PC-3 (cell line): ENCODE measurements around the gene MOCS2. TPM values are rescaled to one million over a fixed set of nuclear protein-coding genes. Genes with fewer than 3 reads are reported as not detected.

ENCODE experiments used
- ATAC-seq: fragments of 200-7000 bp; cut with Tn5 transposase; 2 replicates; pipeline ENCODE4 v1.9.1; 2020; ENCODE audit warnings: mild to moderate bottlenecking, moderate library complexity
- BruUV-seq: library from RNA; stranded (reverse); fragments of 400-500 nt; replicated peaks from 2 replicates; lab custom pipeline; 2021; lab: Mats Ljungman, UMichigan
- CTCF ChIA-PET: fragments of 300-600 bp; sonication (Branson Sonifier 250); formaldehyde crosslinking; loops from one replicate; lab custom pipeline; 2022; ENCODE audit warnings: antibody characterized with exemption; lab: Charles Lee
- POLR2A ChIA-PET: fragments of 300-600 bp; sonication (Branson Sonifier 250); formaldehyde crosslinking; loops from one replicate; lab custom pipeline; 2022; ENCODE audit warnings: antibody characterized with exemption; ENCODE audit not compliant: unreplicated experiment; lab: Charles Lee
- DNase-seq: peaks from one replicate; pipeline ENCODE4 v3.0.0-alpha.2; 2015
- H2AFZ ChIP-seq: fragments of 300-600 bp; sonication (generic); 2 replicates; pipeline ENCODE4 v1.6.0; 2016; ENCODE audit warnings: antibody characterized with exemption, low read length
- H3F3A ChIP-seq: fragments of 300-600 bp; sonication (generic); one replicate; pipeline ENCODE4 v1.6.0; 2017; ENCODE audit warnings: antibody characterized with exemption, low read length, control low read depth, mild to moderate bottlenecking; ENCODE audit not compliant: unreplicated experiment
- H3K27ac ChIP-seq: fragments of 300-600 bp; sonication (generic); 2 replicates; pipeline ENCODE4 v1.5.1; 2016; ENCODE audit warnings: mild to moderate bottlenecking, low read length
- H3K27me3 ChIP-seq: fragments of 300-600 bp; sonication (generic); 2 replicates; pipeline ENCODE4 v1.6.1; 2016; ENCODE audit warnings: low read length, mixed read lengths
- H3K36me3 ChIP-seq: fragments of 300-600 bp; sonication (generic); 2 replicates; pipeline ENCODE4 v1.6.1; 2016; ENCODE audit warnings: low read depth, mixed run types, low read length, mixed read lengths
- H3K4me1 ChIP-seq: fragments of 300-600 bp; sonication (generic); 2 replicates; pipeline ENCODE4 v1.5.1; 2016; ENCODE audit warnings: low read length; ENCODE audit not compliant: insufficient read depth
- H3K4me2 ChIP-seq: fragments of 300-600 bp; sonication (generic); 2 replicates; pipeline ENCODE4 v1.6.0; 2016; ENCODE audit warnings: low read length
- H3K4me3 ChIP-seq: fragments of 300-600 bp; sonication (generic); 2 replicates; pipeline ENCODE4 v1.5.1; 2016; ENCODE audit warnings: mild to moderate bottlenecking, low read length, mixed read lengths
- H3K79me2 ChIP-seq: fragments of 300-600 bp; sonication (generic); 2 replicates; pipeline ENCODE4 v1.6.1; 2017; ENCODE audit warnings: low read length, mixed read lengths
- H3K9ac ChIP-seq: fragments of 300-600 bp; sonication (generic); 2 replicates; pipeline ENCODE4 v1.6.0; 2016; ENCODE audit warnings: mild to moderate bottlenecking, low read length
- H3K9me2 ChIP-seq: fragments of 300-600 bp; sonication (generic); replicated peaks from 2 replicates; pipeline ENCODE4 v1.6.1; 2016; ENCODE audit warnings: mixed run types, low read length, mixed read lengths
- H3K9me3 ChIP-seq: fragments of 300-600 bp; sonication (generic); 2 replicates; pipeline ENCODE4 v1.6.1; 2016; ENCODE audit warnings: low read length, mixed read lengths
- H4K20me1 ChIP-seq: fragments of 300-600 bp; sonication (generic); 2 replicates; pipeline ENCODE4 v1.6.1; 2016; ENCODE audit warnings: low read length, mixed read lengths
- CTCF ChIP-seq: fragments of 300-600 bp; sonication (generic); conservative IDR thresholded peaks from 2 replicates; pipeline ENCODE4 v1.5.1; 2017; ENCODE audit warnings: antibody characterized with exemption, low read depth, mild to moderate bottlenecking, low read length
- EZH2 ChIP-seq: fragments of 300-600 bp; sonication (generic); IDR thresholded peaks from one replicate; pipeline ENCODE4 v1.6.1; 2017; ENCODE audit warnings: antibody characterized with exemption, mild to moderate bottlenecking, low read length; ENCODE audit not compliant: unreplicated experiment
- EZH2phosphoT487 ChIP-seq: fragments of 300-600 bp; sonication (generic); IDR thresholded peaks from 2 replicates; pipeline ENCODE4 v1.6.1; 2018; ENCODE audit warnings: mild to moderate bottlenecking, antibody characterized with exemption, low read length, borderline replicate concordance
- intact Hi-C: fragments of 100-400 bp; cut with micrococcal nuclease; formaldehyde crosslinking; loops from 2 replicates; pipeline ENCODE4 v1.9.0; 2023
- total RNA-seq: library from RNA; depleted of rRNA; stranded (reverse); fragments of >200 nt; gene quantifications from 2 replicates; pipeline ENCODE4 v1.2.3, GENCODE V29; 2014

MOCS2 gene
- total RNA-seq, 1 experiment from 2014 or later = 26.5 TPM

- BruUV-seq = no TSS peak
- ChIA-PET POLR2A (no interaction called here), CTCF (no interaction called here)
- intact Hi-C loops = no loop called here
- Histone ChIP-seq H3K4me2 (no peak overlapping the region), H2AFZ (no peak overlapping the region), H3K4me1 (no peaks in the 10 kb centered on the region), H3F3A (peaks cover 4% of the 10 kb centered on the region), H4K20me1 (no peaks in the 10 kb centered on the region), H3K36me3 (peaks cover 95% of the 10 kb centered on the region), H3K79me2 (no peaks in the 10 kb centered on the region), H3K27ac (no peak overlapping the region), H3K9me2 (no peaks in the 10 kb centered on the region), H3K27me3 (no peaks in the 10 kb centered on the region), H3K9me3 (no peaks in the 10 kb centered on the region), H3K4me3 (no peak overlapping the region), H3K9ac (no peak overlapping the region)
- TF ChIP-seq CTCF (no peak), EZH2 (no peak), EZH2phosphoT487 (no peak)
- no peak for DNase-seq
- ATAC-seq = no peak
These were observed 33.5 kb downstream of the MOCS2 start for GRCh38 chr5:53076014-53076583.

GRCh38 chr5:53073348-53073747 is 36.2 kb downstream of the MOCS2 start:
- H3K27me3 ChIP-seq = no peaks in the 10 kb centered on the region
- H3K9ac ChIP-seq = no peak overlapping the region
- H3F3A ChIP-seq = peaks cover 4% of the 10 kb centered on the region
- no peaks in the 10 kb centered on the region for H3K79me2 ChIP-seq
- TF ChIP-seq CTCF = no peak
- TF ChIP-seq EZH2phosphoT487 = no peak
- TF ChIP-seq EZH2 = no peak
- peaks cover 86% of the 10 kb centered on the region for H3K36me3 ChIP-seq
- H3K4me1 ChIP-seq = peaks cover 17% of the 10 kb centered on the region
- ChIA-PET CTCF (no interaction called here), POLR2A (no interaction called here)
- ATAC-seq (no peak), DNase-seq (no peak)
- no peaks in the 10 kb centered on the region for H3K9me2 ChIP-seq
- H3K9me3 ChIP-seq = no peaks in the 10 kb centered on the region
- BruUV-seq = no TSS peak
- no peak overlapping the region for H2AFZ ChIP-seq
- intact Hi-C loops = no loop called here
- H4K20me1 ChIP-seq = no peaks in the 10 kb centered on the region
- H3K27ac ChIP-seq = no peak overlapping the region
- no peak overlapping the region for H3K4me3 ChIP-seq
- no peak overlapping the region for H3K4me2 ChIP-seq

GRCh38 chr5:53071738-53072137 is 37.8 kb downstream of the MOCS2 start:
- Histone ChIP-seq H3K4me3 (no peak overlapping the region), H3K9me3 (no peaks in the 10 kb centered on the region), H3K4me2 (no peak overlapping the region), H3F3A (peaks cover 4% of the 10 kb centered on the region), H3K27ac (no peak overlapping the region), H3K79me2 (no peaks in the 10 kb centered on the region), H3K27me3 (no peaks in the 10 kb centered on the region), H3K36me3 (peaks cover 87% of the 10 kb centered on the region), H3K9me2 (no peaks in the 10 kb centered on the region), H3K9ac (no peak overlapping the region), H4K20me1 (no peaks in the 10 kb centered on the region), H2AFZ (no peak overlapping the region), H3K4me1 (peaks cover 18% of the 10 kb centered on the region)
- DNase-seq = no peak
- no peak for ATAC-seq
- intact Hi-C loops = no loop called here
- no TSS peak for BruUV-seq
- CTCF ChIA-PET = no interaction called here
- TF ChIP-seq EZH2 (no peak), EZH2phosphoT487 (no peak), CTCF (no peak)
- POLR2A ChIA-PET = interaction anchor here (0.5 kb wide), 1 partner anchor 40 kb away, joined by 3 read pairs; no protein-coding TSS in a partner anchor
